ENCODE results near the gene AGAP3. TPM values are rescaled to one million over a fixed set of nuclear protein-coding genes. Genes with fewer than 3 reads are reported as not detected.

Gene AGAP3
- total and polyA plus RNA-seq, 2 of the 4 experiments (the other 2 are of a cell fraction): 35.3 to 93.9 TPM

- CTCF ChIA-PET: no interaction called here
- WGBS, 2 experiments (ENCODE audit: extremely low coverage in 2 of 2, insufficient read length in 1 of 2): 4 to 100% methylated on average over 1 to 36 of the region's 52 CpGs
- no peak overlapping the region for H3K56ac ChIP-seq (ENCODE audit: extremely low read depth, insufficient read depth, low read length)
These were observed 81.9 kb downstream of the AGAP3 start for GRCh38 chr7:151168003-151168786.

More at GRCh38 chr7:151168003-151168786, 81.9 kb downstream of the AGAP3 start:
- no peaks in the 10 kb centered on the region; the same call in 1 of the 2 replicates for H4K20me1 ChIP-seq (ENCODE audit: insufficient read depth, low read length)
- no peak overlapping the region for H3K4me2 ChIP-seq (ENCODE audit: low read depth, low read length)
- no peak overlapping the region for H4K8ac ChIP-seq (ENCODE audit: low read depth in 2 of 2, low read length in 2 of 2)
- no peak overlapping the region for H3K4me3 ChIP-seq (ENCODE audit: insufficient read depth, low read depth, low read length)
- H2BK120ac ChIP-seq (ENCODE audit: low read depth, low read length): no peak overlapping the region
- peak; percentile 43 for TF ChIP-seq CTCF (conservative IDR thresholded peaks at IDR 0.05; ENCODE audit: low read depth, low read length)
- no peak for TF ChIP-seq FOS (IDR thresholded peaks at IDR 0.05; ENCODE audit: low read depth, low read length)
- TF ChIP-seq RFX5 (IDR thresholded peaks at IDR 0.05; ENCODE audit: low read depth, low read length): no peak
- no peak overlapping the region for H3K27ac ChIP-seq (ENCODE audit: insufficient read depth, low read length)
- H3K4ac ChIP-seq (ENCODE audit: low read depth, low read length): no peak overlapping the region
- H2AK9ac ChIP-seq (replicated peaks; ENCODE audit: low read depth, low read length, poor library complexity): no peak overlapping the region
- H2BK20ac ChIP-seq (ENCODE audit: low read depth, low read length): no peak overlapping the region
- peak; percentile 30; the same call in 1 of the 2 replicates for ATAC-seq (ENCODE audit: low read depth)
- no peaks in the 10 kb centered on the region for H3K9me1 ChIP-seq (ENCODE audit: insufficient read depth, low read length)
- H3K9ac ChIP-seq (ENCODE audit: low read depth, low read length): no peak overlapping the region
- no peak overlapping the region for H2AFZ ChIP-seq (replicated peaks; ENCODE audit: low read length, poor library complexity)
- no peak overlapping the region for H2AK5ac ChIP-seq (ENCODE audit: low read depth, low read length)
- intact Hi-C loops (cut with micrococcal nuclease) (no loop called here), in situ Hi-C loops (cut with MboI; ENCODE audit: low sequenced_read_pairs) (no loop called here), dilution Hi-C loops (cut with HindIII; ENCODE audit: low sequenced_read_pairs, unreplicated experiment) (no loop called here)
- H4K5ac ChIP-seq (ENCODE audit: low read depth, low read length): no peak overlapping the region
- peaks cover 59% of the 10 kb centered on the region for H3K27me3 ChIP-seq (ENCODE audit: control insufficient read depth, insufficient read depth, low read length)
- POLR2A ChIA-PET (ENCODE audit: unreplicated experiment): no interaction called here
- no TSS peak for BruUV-seq (replicated peaks)
- no peak overlapping the region for H2BK5ac ChIP-seq (ENCODE audit: low read depth, low read length, poor library complexity, severe bottlenecking)
- no peak overlapping the region for H3K23ac ChIP-seq (ENCODE audit: low read depth, low read length)
- no peaks in the 10 kb centered on the region for H3K79me1 ChIP-seq (ENCODE audit: low read depth in 1 of 2, low read length in 2 of 2)
- H4K91ac ChIP-seq (ENCODE audit: insufficient read depth, low read depth, low read length): no peak overlapping the region
- H3K18ac ChIP-seq (ENCODE audit: low read depth, low read length): no peak overlapping the region
- peaks cover 1% of the 10 kb centered on the region; the same call in 1 of the 2 replicates for H3K4me1 ChIP-seq (ENCODE audit: control insufficient read depth, insufficient read depth, low read length)
- peaks cover 3% of the 10 kb centered on the region; the same call in 1 of the 2 replicates for H3K9me3 ChIP-seq (ENCODE audit: control insufficient read depth, insufficient read depth, low read length)
- no peak overlapping the region for H2BK15ac ChIP-seq (ENCODE audit: low read depth, low read length)
- DNase-seq: no peak
- H3K36me3 ChIP-seq (ENCODE audit: control insufficient read depth, insufficient read depth, low read length): no peaks in the 10 kb centered on the region
- H3K14ac ChIP-seq (replicated peaks; ENCODE audit: low read depth, low read length): no peak overlapping the region
